Right atrium auricular region (tissue), 2 donors: ENCODE data around the gene MEIS1. TPM values are rescaled to one million over a fixed set of nuclear protein-coding genes. Genes with fewer than 3 reads are reported as not detected.

Source experiments
- DNase-seq: peaks from one replicate; pipeline ENCODE4 v3.0.0-alpha.2; 2019; ENCODE audit warnings: low spot score
- H3K27ac ChIP-seq, 2 donors: fragments of 200-600 bp; sonication (generic); 1 replicate in 1 of 2; 2 replicates in 1 of 2; pipeline ENCODE4 v1.5.1; 2016 to 2019
- H3K27me3 ChIP-seq, 2 donors: fragments of 200-600 bp; sonication (generic); one replicate each; pipeline versions ENCODE4 v1.5.1 to v1.6.0; 2017 to 2019
- H3K36me3 ChIP-seq: fragments of 200-600 bp; sonication (generic); one replicate; pipeline ENCODE4 v1.5.1; 2016
- H3K4me1 ChIP-seq, 2 donors: fragments of 200-600 bp; sonication (generic); one replicate each; pipeline versions ENCODE4 v1.5.1 to v1.6.0; 2017 to 2019
- H3K4me3 ChIP-seq, 2 donors: fragments of 200-600 bp; sonication (generic); 1 replicate in 1 of 2; 2 replicates in 1 of 2; pipeline ENCODE4 v1.5.1; 2017 to 2019; ENCODE audit warnings: mild to moderate bottlenecking in 1 of 2, moderate library complexity in 1 of 2
- H3K9me3 ChIP-seq, 2 donors: fragments of 200-600 bp; sonication (generic); one replicate each; pipeline ENCODE4 v1.5.1; 2019
- total RNA-seq, 2 donors: library from RNA; depleted of rRNA; stranded (reverse); fragments of >200 nt; gene quantifications; one replicate each; pipeline ENCODE4 v1.1.0, GENCODE V29; 2016
- TF ChIP-seq, protein P1 (sequence below), 2 donors: fragments of 200-600 bp; sonication (generic); IDR thresholded peaks; one replicate each; pipeline ENCODE4 v1.5.1; 2019; ENCODE audit warnings: antibody characterized with exemption in 2 of 2

The MEIS1 gene
- total RNA-seq, 2 donors from 2014 or later: 13.6 to 16.7 TPM

- Histone ChIP-seq H3K9me3 (no peaks in the 10 kb centered on the region), H3K36me3 (no peaks in the 10 kb centered on the region), H3K27me3 (peaks cover 50 to 65% of the 10 kb centered on the region in 2 donors), H3K27ac (no peak overlapping the region), H3K4me1 (peaks cover 0 to 19% of the 10 kb centered on the region in 2 donors), H3K4me3 (no peak overlapping the region)
- no peak for DNase-seq
- TF ChIP-seq, protein P1, sequence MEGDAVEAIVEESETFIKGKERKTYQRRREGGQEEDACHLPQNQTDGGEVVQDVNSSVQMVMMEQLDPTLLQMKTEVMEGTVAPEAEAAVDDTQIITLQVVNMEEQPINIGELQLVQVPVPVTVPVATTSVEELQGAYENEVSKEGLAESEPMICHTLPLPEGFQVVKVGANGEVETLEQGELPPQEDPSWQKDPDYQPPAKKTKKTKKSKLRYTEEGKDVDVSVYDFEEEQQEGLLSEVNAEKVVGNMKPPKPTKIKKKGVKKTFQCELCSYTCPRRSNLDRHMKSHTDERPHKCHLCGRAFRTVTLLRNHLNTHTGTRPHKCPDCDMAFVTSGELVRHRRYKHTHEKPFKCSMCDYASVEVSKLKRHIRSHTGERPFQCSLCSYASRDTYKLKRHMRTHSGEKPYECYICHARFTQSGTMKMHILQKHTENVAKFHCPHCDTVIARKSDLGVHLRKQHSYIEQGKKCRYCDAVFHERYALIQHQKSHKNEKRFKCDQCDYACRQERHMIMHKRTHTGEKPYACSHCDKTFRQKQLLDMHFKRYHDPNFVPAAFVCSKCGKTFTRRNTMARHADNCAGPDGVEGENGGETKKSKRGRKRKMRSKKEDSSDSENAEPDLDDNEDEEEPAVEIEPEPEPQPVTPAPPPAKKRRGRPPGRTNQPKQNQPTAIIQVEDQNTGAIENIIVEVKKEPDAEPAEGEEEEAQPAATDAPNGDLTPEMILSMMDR (IDR thresholded peaks at IDR 0.05): no peak
These were observed 146.6 kb downstream of the MEIS1 start for GRCh38 chr2:66581339-66582103.

- no peaks in the 10 kb centered on the region for H3K9me3 ChIP-seq
- TF ChIP-seq, protein P1 (IDR thresholded peaks at IDR 0.05): no peak
- peaks cover 0 to 11% of the 10 kb centered on the region in 2 donors for H3K4me1 ChIP-seq
- no peak for DNase-seq
- peaks cover 42 to 57% of the 10 kb centered on the region in 2 donors for H3K27me3 ChIP-seq
- no peak overlapping the region for H3K4me3 ChIP-seq
- no peak overlapping the region for H3K27ac ChIP-seq
- no peaks in the 10 kb centered on the region for H3K36me3 ChIP-seq
These were observed 147.4 kb downstream of the MEIS1 start for GRCh38 chr2:66582104-66582986.

GRCh38 chr2:66582987-66583880 lies 148.3 kb downstream of the MEIS1 start:
- peaks cover 0 to 8% of the 10 kb centered on the region in 2 donors for H3K4me1 ChIP-seq
- no peak for DNase-seq
- no peaks in the 10 kb centered on the region for H3K36me3 ChIP-seq
- H3K9me3 ChIP-seq: no peaks in the 10 kb centered on the region
- H3K4me3 ChIP-seq: no peak overlapping the region
- H3K27me3 ChIP-seq: peaks cover 39 to 48% of the 10 kb centered on the region in 2 donors
- H3K27ac ChIP-seq: no peak overlapping the region
- TF ChIP-seq, protein P1 (IDR thresholded peaks at IDR 0.05): no peak

DNA sequence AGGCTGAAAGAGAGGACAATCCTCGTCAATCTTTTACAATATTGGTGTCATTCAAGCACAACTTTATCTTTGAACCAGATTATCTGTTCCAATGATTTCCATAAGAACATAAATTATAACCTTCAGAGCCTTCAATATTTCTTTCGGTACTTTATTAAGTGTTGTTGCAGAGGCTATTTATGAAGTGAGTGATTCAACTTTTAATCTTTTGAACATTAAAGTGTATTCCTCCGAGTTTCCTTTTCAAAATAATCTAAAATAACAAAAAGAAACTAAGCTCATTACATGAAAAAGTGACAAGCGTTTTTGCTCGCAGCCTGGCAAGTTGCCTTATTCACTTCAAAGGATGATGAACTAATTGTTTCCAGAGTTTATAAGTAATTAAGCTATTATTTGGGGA lies 149.0 kb downstream of the MEIS1 start:
- Histone ChIP-seq H3K4me1 (peaks cover 0 to 8% of the 10 kb centered on the region in 2 donors), H3K36me3 (no peaks in the 10 kb centered on the region), H3K9me3 (no peaks in the 10 kb centered on the region), H3K4me3 (no peak overlapping the region), H3K27ac (no peak overlapping the region), H3K27me3 (peaks cover 33 to 41% of the 10 kb centered on the region in 2 donors)
- TF ChIP-seq, protein P1 (IDR thresholded peaks at IDR 0.05): no peak
- no peak for DNase-seq

DNA sequence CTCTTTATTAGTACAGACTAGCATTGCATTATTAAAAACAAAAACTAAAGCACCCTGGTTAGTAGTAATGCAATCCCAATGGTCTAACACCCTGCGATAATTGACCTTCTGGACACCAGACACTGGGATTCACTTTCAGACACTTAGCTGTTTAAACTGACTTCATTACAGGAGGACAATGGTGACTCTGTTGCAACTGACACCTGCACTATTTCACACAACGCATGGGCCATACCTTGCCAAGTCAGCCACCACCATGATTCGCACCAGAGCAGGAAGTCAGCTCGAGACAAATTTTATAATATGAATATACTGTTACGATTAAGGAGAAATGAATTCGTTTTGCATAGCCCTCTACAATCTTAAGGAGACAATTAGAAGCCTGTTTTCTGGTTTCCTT lies 150.7 kb downstream of the MEIS1 start:
- H3K9me3 ChIP-seq: no peaks in the 10 kb centered on the region
- DNase-seq: no peak
- no peak overlapping the region for H3K27ac ChIP-seq
- H3K4me1 ChIP-seq: peaks cover 0 to 8% of the 10 kb centered on the region in 2 donors
- peaks cover 22 to 31% of the 10 kb centered on the region in 2 donors for H3K27me3 ChIP-seq
- no peak overlapping the region for H3K4me3 ChIP-seq
- H3K36me3 ChIP-seq: no peaks in the 10 kb centered on the region
- TF ChIP-seq, protein P1 (IDR thresholded peaks at IDR 0.05): no peak
